K562 (cell line): ENCODE measurements around the gene U2SURP. TPM values are rescaled to one million over a fixed set of nuclear protein-coding genes. Genes with fewer than 3 reads are reported as not detected.
A peak's percentile ranks its signal among the peaks of the same experiment; 100 is the strongest.

ENCODE experiments used
- ARID3A ChIP-seq: IDR thresholded peaks from 2 replicates; pipeline ENCODE4 v1.6.1; 2012; ENCODE audit warnings: low read depth, low read length, improper control_type of control experiment, borderline replicate concordance
- ATF2 ChIP-seq: sonication (generic); formaldehyde crosslinking; IDR thresholded peaks from 2 replicates; pipeline ENCODE4 v1.8.1; 2022; ENCODE audit warnings: missing genetic modification reagents
- C11orf30 ChIP-seq: fragments of 450-650 bp; IDR thresholded peaks from 2 replicates; pipeline ENCODE4 v1.6.1; 2016; ENCODE audit warnings: low read depth, mild to moderate bottlenecking
- CBFA2T2 ChIP-seq: fragments of 450-650 bp; conservative IDR thresholded peaks from 2 replicates; pipeline ENCODE4 v1.6.1; 2017; ENCODE audit warnings: mild to moderate bottlenecking
- ERF ChIP-seq: fragments of 450-650 bp; formaldehyde crosslinking; IDR thresholded peaks from 2 replicates; pipeline ENCODE4 v1.4.0; 2020; ENCODE audit warnings: mild to moderate bottlenecking, mixed read lengths
- FOXK1 ChIP-seq: sonication (generic); formaldehyde crosslinking; IDR thresholded peaks from 2 replicates; pipeline ENCODE4 v1.8.0; 2022; ENCODE audit warnings: missing genetic modification reagents, mild to moderate bottlenecking, borderline replicate concordance
- HCFC1 ChIP-seq: IDR thresholded peaks from 2 replicates; pipeline ENCODE4 v1.6.1; 2012; ENCODE audit warnings: low read depth, low read length, improper control_type of control experiment
- PHF8 ChIP-seq: fragments of 200-600 bp; sonication (generic); IDR thresholded peaks from 2 replicates; pipeline ENCODE4 v1.6.1; 2012; ENCODE audit warnings: mixed run types, mild to moderate bottlenecking, inconsistent platforms, low read length, moderate library complexity, borderline replicate concordance
- RAD21 ChIP-seq, 2 experiments: fragments of 250-450 bp in 1 of 2; fragments of 450-650 bp in 1 of 2; sonication (Bioruptor Pico) in 1 of 2; formaldehyde crosslinking in 1 of 2; IDR thresholded peaks in 1 of 2; conservative IDR thresholded peaks in 1 of 2; 2 replicates each; pipeline versions ENCODE4 v1.4.0 to v1.8.0; 2020 to 2022; ENCODE audit warnings: mild to moderate bottlenecking in 2 of 2, moderate library complexity in 1 of 2
- SETDB1 ChIP-seq: IDR thresholded peaks from one replicate; pipeline ENCODE4 v1.6.1; 2012; ENCODE audit warnings: low read length, control low read depth, inconsistent platforms
- STAT5B ChIP-seq: fragments of 250-450 bp; sonication (Bioruptor Pico); IDR thresholded peaks from 2 replicates; pipeline ENCODE4 v1.8.0; 2021; ENCODE audit warnings: mild to moderate bottlenecking, inconsistent platforms
- XRCC3 ChIP-seq: fragments of 450-650 bp; IDR thresholded peaks from 2 replicates; pipeline ENCODE4 v1.6.1; 2017; ENCODE audit warnings: mild to moderate bottlenecking, moderate library complexity
- ZBTB8A ChIP-seq: fragments of 450-650 bp; IDR thresholded peaks from 2 replicates; pipeline ENCODE4 v1.6.1; 2018; ENCODE audit warnings: mild to moderate bottlenecking, moderate library complexity; ENCODE audit not compliant: partially characterized antibody
- ZFX ChIP-seq: sonication (generic); formaldehyde crosslinking; IDR thresholded peaks from 2 replicates; pipeline ENCODE4 v1.8.0; 2022; ENCODE audit warnings: mild to moderate bottlenecking, missing genetic modification reagents, moderate library complexity
- ZNF41 ChIP-seq: fragments of 250-450 bp; sonication (Bioruptor Pico); conservative IDR thresholded peaks from 2 replicates; pipeline ENCODE4 v1.4.0; 2020; ENCODE audit warnings: mild to moderate bottlenecking
- ZNF431 ChIP-seq: sonication (generic); formaldehyde crosslinking; IDR thresholded peaks from 2 replicates; pipeline ENCODE4 v1.8.0; 2022; ENCODE audit warnings: mild to moderate bottlenecking, missing genetic modification reagents
- ZNF518B ChIP-seq: fragments of 250-450 bp; sonication (Bioruptor Pico); IDR thresholded peaks from 2 replicates; pipeline ENCODE4 v1.5.0; 2021; ENCODE audit warnings: mild to moderate bottlenecking, moderate library complexity
- polyA plus RNA-seq, 8 experiments: library from polyadenylated mRNA; depleted of rRNA in 4 of 8; stranded (reverse) in 5 of 8; unstranded in 3 of 8; fragments of >200 nt; fragmentation: Nextera tagmentation in 2 of 8; fragmentation: Illumina TruSeq in 1 of 8; extraction: Ambion mirVana in 2 of 8; extraction: Trizol in 1 of 8; gene quantifications; 2 replicates each; pipeline versions ENCODE4 v1.2.1 to v1.2.3, GENCODE V29; 2011 to 2014; ENCODE audit warnings: inconsistent platforms in 1 of 8, missing spikeins in 1 of 8
- total RNA-seq, 7 experiments: library from RNA; depleted of rRNA in 6 of 7; stranded (reverse); fragments of >200 nt in 6 of 7; fragmentation: Illumina TruSeq in 2 of 7; extraction: Trizol in 2 of 7; gene quantifications; 2 replicates each; pipeline versions ENCODE4 v1.2.1 to v1.2.3, GENCODE V29; 2011 to 2021; ENCODE audit warnings: low replicate concordance in 1 of 7
- TF ChIP-seq, protein P1 (sequence below), 2 experiments: IDR thresholded peaks in 1 of 2; conservative IDR thresholded peaks in 1 of 2; 2 replicates each; pipeline ENCODE4 v1.6.1; 2016; ENCODE audit warnings: low read depth in 2 of 2, mild to moderate bottlenecking in 1 of 2, missing compliant biosample characterization in 1 of 2, missing genetic modification characterization in 1 of 2, moderate library complexity in 1 of 2

Gene U2SURP
- total and polyA plus RNA-seq, 9 of the 15 experiments (the other 6 are each of a cell fraction or from before 2014, with no cell fraction given) = 128 to 322 (median 191) TPM

- peak; percentile 84 for TF ChIP-seq HCFC1
- TF ChIP-seq ZNF41 (CRISPR knock-in tag) = peak; percentile 74
- TF ChIP-seq CBFA2T2 = peak; percentile 77
- peak; percentile 96 for TF ChIP-seq ZFX (CRISPR knock-in tag)
- TF ChIP-seq, protein P1, sequence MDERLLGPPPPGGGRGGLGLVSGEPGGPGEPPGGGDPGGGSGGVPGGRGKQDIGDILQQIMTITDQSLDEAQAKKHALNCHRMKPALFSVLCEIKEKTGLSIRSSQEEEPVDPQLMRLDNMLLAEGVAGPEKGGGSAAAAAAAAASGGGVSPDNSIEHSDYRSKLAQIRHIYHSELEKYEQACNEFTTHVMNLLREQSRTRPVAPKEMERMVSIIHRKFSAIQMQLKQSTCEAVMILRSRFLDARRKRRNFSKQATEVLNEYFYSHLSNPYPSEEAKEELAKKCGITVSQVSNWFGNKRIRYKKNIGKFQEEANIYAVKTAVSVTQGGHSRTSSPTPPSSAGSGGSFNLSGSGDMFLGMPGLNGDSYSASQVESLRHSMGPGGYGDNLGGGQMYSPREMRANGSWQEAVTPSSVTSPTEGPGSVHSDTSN (CRISPR knock-in tag; IDR thresholded peaks at IDR 0.05; ENCODE audit: low read depth) = no peak
- TF ChIP-seq, protein P1 (tag; conservative IDR thresholded peaks at IDR 0.05; ENCODE audit: low read depth) = no peak
- TF ChIP-seq STAT5B (CRISPR knock-in tag) = no peak
- TF ChIP-seq RAD21 (CRISPR knock-in tag; conservative IDR thresholded peaks at IDR 0.05 in 1 of 2, IDR thresholded peaks at IDR 0.05 in 1 of 2) = no peak
- peak; percentile 99 for TF ChIP-seq C11orf30
- TF ChIP-seq ERF (CRISPR knock-in tag) = no peak
- peak; percentile 43; the same call in 1 of the 2 replicates for TF ChIP-seq FOXK1 (CRISPR knock-in tag)
- peak; percentile 99 for TF ChIP-seq PHF8
- TF ChIP-seq ATF2 = no peak
- TF ChIP-seq SETDB1 = no peak
- TF ChIP-seq ZNF431 (CRISPR knock-in tag) = no peak
- peak; percentile 56; the same call in 1 of the 2 replicates for TF ChIP-seq ARID3A
- no peak for TF ChIP-seq XRCC3
- no peak for TF ChIP-seq ZBTB8A
- TF ChIP-seq ZNF518B (CRISPR knock-in tag) = no peak
Measured at GRCh38 chr3:143001369-143002082, at the start of gene U2SURP (continued).
